Bronchial epithelial cell (primary cell): ENCODE results near the gene GRIFIN. TPM values are rescaled to one million over a fixed set of nuclear protein-coding genes. Genes with fewer than 3 reads are reported as not detected.

Experiments
- DNase-seq: peaks from one replicate; pipeline ENCODE4 v3.0.0-alpha.2; 2010; ENCODE audit warnings: low read depth
- FAIRE-seq: peaks from 2 replicates; lab custom pipeline; 2011; peaks lifted over from hg19 to GRCh38; lab: Jason Lieb, UNC
- H3K27me3 ChIP-seq: 2 replicates; pipeline ENCODE4 v1.5.1; 2011; ENCODE audit warnings: low read length; ENCODE audit not compliant: control insufficient read depth, insufficient read depth
- H3K36me3 ChIP-seq: 2 replicates; pipeline ENCODE4 v1.5.1; 2011; ENCODE audit warnings: low read length; ENCODE audit not compliant: control insufficient read depth, insufficient read depth
- H3K4me3 ChIP-seq: 2 replicates; pipeline ENCODE4 v1.5.1; 2011; ENCODE audit warnings: mild to moderate bottlenecking, low read depth, low read length, control low read depth
- total RNA-seq: library from RNA; depleted of rRNA; stranded (reverse); fragments of >200 nt; gene quantifications from 2 replicates; pipeline ENCODE4 v1.2.1, GENCODE V29; 2014
- TF ChIP-seq, protein P1 (sequence below): IDR thresholded peaks from 2 replicates; pipeline ENCODE4 v1.5.1; 2011; ENCODE audit warnings: mild to moderate bottlenecking, moderate library complexity, low read length, control low read depth, inconsistent platforms; ENCODE audit not compliant: insufficient read depth, severe bottlenecking

Gene GRIFIN
- total RNA-seq, 1 donor from 2014 or later = not detected

DNA sequence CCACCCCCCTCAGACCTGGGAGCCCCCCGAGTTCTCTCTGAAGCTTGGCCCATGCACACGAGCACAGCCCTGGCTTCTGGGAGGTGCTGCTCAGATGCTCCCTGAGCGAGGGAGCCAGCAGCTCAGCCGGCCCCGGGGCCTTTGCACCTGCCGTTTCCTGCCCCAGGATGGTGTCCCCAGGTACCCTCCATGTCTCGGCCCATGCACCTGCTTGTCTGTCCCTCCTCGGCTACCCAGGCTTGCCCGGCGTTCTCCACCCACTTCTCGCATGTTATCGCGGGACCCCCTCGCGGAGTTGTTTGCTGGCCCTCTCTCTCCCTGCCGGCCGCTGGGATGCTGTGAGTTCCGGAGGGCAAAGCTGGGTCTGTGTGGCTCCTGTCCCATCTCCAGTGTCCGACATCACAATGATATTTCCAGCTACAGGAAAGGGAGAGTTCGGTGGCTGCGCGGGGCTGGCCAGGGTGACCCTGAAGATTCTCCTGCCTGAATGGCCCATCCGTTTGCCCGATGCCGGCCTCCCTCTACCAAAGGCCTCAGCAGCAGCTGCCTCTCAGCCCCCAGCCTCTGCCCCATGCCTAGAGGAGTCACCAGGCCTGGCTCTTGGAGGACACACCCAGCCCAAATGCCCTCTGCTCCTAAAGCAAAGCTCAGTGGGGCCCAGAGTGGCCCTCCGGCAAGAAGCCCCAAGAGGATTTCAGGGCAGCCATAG, 31.2 kb upstream of the GRIFIN start:
- FAIRE-seq (no peak), DNase-seq (no peak)
- TF ChIP-seq, protein P1, sequence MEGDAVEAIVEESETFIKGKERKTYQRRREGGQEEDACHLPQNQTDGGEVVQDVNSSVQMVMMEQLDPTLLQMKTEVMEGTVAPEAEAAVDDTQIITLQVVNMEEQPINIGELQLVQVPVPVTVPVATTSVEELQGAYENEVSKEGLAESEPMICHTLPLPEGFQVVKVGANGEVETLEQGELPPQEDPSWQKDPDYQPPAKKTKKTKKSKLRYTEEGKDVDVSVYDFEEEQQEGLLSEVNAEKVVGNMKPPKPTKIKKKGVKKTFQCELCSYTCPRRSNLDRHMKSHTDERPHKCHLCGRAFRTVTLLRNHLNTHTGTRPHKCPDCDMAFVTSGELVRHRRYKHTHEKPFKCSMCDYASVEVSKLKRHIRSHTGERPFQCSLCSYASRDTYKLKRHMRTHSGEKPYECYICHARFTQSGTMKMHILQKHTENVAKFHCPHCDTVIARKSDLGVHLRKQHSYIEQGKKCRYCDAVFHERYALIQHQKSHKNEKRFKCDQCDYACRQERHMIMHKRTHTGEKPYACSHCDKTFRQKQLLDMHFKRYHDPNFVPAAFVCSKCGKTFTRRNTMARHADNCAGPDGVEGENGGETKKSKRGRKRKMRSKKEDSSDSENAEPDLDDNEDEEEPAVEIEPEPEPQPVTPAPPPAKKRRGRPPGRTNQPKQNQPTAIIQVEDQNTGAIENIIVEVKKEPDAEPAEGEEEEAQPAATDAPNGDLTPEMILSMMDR = no peak
- Histone ChIP-seq H3K36me3 (no peaks in the 10 kb centered on the region), H3K27me3 (no peaks in the 10 kb centered on the region), H3K4me3 (no peak overlapping the region)

DNA sequence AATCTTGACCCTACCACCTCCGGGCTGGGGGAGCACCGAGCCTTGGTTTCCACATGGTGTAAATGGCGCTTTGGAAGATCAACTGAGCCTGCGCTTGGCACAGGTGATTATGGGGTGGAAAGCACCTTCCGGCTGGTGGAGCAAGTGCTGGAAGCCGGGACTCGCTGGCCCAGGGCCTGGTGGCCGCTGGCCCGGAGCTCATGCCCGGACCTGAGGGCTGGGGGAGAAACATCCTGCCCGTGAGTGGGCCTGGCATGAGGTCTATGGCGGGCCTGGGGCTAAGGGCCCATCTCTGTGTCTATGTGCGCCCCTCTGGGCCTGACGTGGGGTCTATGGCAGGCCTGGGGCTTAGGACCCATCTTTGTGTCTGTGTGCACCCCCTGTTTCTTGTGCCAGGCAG, 29.2 kb upstream of the GRIFIN start:
- DNase-seq (no peak), FAIRE-seq (no peak)
- TF ChIP-seq, protein P1 = no peak
- Histone ChIP-seq H3K4me3 (no peak overlapping the region), H3K27me3 (no peaks in the 10 kb centered on the region), H3K36me3 (no peaks in the 10 kb centered on the region)

DNA sequence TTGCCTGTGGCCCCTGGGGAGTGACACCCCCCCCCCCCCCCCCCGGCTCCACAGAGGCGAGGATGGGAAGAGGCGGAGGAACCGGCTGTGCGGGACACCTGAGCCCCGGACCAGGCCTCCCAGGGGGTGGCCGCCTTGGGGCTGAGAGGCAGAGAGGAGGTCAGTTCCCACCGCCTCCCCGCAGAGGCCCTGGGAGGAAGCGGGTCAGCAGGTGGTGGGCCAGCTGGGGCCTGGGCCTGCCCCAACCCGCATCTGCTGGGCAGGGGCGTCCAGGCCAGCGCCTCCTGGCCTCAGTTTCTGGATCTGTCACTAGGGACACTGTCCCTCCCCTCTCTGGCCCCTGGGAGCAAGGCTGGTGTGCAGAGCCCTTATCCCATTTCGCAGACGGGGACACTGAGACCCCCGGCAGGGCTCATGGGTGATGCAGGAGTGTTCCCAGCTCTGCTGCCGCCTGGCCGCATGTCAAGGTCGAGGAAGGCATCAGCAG, 28.7 kb upstream of the GRIFIN start:
- no peaks in the 10 kb centered on the region for H3K36me3 ChIP-seq
- TF ChIP-seq, protein P1 = no peak
- H3K4me3 ChIP-seq = no peak overlapping the region
- DNase-seq = no peak
- no peaks in the 10 kb centered on the region for H3K27me3 ChIP-seq
- FAIRE-seq = no peak

DNA sequence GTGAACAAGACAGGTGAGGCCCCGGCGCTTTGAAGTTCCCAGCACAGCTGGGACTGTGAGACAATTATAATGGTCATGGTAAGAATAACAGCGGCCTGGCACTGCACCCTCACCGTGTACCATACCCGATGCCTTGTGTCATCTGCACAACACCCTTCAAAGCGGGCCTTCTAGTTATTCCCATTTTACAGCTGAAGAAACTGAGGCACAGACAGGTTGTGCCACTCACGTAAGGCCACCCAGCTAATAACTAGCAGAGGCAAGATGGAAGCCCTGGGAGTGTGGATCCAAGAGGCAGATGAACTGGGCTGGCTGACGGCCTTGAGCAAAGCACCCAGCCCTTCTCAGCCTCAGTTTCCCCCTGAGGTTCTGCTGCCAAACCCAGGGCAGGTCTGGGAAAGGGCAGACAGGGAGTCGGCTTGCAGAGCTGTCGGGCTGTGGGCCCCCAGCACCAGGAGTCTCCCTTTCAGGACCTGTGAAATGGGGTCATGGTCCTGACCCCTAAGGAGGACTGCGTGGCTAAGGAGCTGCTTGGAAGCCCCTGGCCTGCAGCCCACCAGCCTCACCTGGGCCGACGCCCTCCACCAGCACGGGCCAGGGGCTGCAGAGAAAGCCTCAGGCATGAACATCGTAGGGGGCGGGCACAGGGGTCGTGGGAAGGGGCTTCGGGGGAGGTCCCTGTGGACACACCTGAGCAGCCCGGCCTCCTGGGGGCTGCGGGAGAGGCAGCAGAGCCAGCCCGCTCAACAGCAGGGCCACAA, 28.1 kb upstream of the GRIFIN start:
- no peaks in the 10 kb centered on the region for H3K27me3 ChIP-seq
- TF ChIP-seq, protein P1 = no peak
- DNase-seq (no peak), FAIRE-seq (no peak)
- H3K4me3 ChIP-seq = no peak overlapping the region
- H3K36me3 ChIP-seq = no peaks in the 10 kb centered on the region

DNA sequence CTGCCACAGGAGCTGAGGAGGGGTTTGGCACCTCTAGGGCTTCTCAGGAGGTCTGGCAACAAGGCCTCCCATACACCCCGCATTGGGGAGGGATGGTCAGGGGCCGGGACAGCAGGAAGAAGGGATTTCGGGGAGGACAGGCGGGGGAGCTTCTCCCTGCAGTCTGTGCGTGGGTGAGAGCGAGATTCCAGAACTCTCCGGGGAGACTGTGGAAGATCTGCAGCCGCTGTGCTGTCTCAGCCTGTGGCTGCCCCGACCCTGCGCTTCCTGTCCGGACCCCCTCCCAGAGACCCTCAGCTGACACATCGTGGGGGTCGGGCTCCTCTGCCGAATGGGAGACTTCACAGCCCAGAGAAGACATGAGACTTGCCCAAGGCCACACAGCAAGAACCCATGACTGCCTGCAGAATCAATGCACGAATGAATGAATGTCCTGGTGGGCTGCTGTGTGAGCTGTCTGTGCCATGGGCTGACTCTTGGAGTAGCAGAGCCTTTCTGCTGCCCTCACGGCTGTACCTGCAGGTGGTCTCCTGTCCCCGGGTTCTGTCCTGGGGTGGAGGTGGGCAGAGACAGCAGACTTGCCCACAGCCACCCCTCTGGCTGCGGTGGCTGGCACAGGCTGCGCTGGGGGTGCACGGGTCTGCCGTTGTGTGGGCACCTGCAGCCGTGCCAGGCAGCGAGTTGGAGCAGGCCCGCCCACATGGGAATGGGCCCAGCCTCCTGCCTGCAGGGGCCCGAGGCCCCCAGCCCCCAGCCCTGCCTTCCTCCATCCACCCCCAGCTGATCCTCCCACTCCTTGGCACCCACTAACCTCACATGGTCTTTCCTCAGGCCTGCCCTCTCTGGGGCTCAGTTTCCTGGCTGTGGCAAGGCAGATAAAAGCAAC, 27.1 kb upstream of the GRIFIN start:
- FAIRE-seq (no peak), DNase-seq (no peak)
- H3K27me3 ChIP-seq = peaks cover 6% of the 10 kb centered on the region
- TF ChIP-seq, protein P1 = no peak
- no peak overlapping the region for H3K4me3 ChIP-seq
- no peaks in the 10 kb centered on the region for H3K36me3 ChIP-seq
